ENCODE results near the gene ARHGAP4.

The ARHGAP4 gene

DNA sequence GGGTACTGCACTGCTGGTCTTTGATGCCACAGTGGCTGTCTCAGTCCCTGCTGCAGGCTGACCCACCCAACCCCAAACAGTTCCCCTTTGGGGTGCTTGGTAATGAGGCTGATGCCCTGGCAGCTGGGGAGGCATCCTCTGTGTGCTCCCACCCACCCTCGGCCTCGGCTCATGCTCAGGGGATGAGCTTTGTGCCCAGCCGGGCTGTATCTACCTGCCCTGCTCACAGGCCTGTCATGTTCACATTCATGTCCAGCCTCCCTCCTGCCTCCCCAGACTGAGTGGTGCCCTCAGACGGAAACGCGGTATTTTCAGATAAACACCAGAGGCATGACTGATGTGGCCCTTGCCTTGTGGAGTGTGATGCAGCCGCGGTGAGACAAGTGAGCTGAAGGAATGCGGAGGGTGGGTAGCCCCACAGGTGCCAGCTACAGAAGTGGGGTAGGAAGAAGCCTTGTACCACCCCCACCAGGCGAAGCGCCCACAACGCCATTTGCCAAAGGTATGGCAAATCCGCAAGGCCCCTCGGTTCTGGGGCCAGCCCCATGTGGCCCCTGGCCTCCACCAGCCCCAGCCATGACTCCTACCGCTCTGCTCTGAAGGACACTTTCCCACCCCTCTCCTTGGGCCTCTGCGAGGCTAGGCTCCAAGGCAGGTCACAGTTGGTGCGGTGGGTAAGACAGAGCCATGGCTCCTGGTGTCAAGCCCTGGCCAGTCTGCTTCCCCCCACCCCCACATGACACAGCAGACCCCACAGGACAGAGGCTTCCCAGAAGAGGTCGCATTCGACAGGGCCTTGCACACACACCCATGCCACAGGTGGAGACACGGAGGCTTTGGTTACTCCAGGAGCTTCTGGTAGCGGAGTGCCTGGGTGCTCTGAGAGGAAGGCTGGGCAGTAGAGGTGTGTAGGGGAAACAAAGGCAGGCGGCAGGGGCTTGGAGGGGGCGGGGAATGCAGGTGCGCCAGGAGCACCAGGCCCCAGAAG is 20.2 kb upstream of the ARHGAP4 start:
- DNase-seq (ENCODE audit: low read depth), result no peak

DNA sequence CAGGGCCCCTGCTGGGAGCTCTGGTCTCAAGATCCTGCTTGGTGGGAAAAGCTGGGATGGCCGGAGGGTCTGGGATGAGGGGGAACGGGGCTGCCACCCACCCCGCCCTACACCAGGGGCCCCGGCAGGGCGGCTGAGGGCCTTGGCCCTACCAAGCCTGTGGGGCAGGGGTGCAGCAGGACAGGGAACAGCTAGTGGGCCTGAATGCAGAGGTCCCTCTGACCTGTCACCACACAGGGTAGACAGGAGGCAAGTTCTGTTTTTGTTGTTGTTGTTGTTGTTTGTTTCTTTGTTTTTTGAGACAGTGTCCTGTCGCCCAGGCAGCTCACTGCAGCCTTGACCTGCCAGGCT is 18.7 kb upstream of the ARHGAP4 start:
- DNase-seq (ENCODE audit: low read depth), result no peak

DNA sequence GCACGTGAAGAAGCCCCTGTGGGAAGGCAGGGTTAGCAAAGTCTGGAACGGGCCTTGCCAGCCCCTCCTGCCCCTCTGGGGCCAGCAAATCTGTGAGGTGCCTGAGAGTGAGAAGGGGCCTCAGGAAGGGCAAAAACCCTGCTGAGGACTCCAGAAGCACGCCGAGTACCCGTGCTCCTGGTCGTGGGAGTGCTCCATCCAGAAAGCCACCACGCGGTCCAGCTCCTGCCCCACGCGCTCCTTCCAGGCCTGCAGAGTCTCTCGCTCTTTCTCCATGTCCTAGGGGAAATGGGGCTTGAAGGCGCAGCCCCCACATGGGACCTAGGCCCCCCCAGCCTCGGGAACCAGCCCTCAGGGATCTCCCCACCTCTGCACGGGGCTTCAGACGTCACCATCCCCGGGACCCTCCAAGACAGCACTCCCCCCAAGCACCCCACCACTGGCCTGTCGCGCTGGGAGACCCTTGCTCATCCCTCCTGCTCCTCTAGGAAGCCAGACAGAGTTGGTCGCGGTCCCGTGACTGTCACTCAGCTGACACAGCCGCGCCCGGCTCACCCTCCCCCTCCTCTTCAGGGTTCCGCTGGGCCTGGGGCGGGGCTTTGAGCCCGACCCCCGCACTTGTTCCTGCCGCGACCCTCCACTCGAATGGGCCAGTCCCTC is 18.2 kb upstream of the ARHGAP4 start, which contains the start of gene RENBP:
Gene RENBP (minus strand): TSS at position 504 of the 660 bp plus-strand sequence. CDS start 33 bp downstream, at position 471.
- DNase-seq (ENCODE audit: low read depth), result no peak

DNA sequence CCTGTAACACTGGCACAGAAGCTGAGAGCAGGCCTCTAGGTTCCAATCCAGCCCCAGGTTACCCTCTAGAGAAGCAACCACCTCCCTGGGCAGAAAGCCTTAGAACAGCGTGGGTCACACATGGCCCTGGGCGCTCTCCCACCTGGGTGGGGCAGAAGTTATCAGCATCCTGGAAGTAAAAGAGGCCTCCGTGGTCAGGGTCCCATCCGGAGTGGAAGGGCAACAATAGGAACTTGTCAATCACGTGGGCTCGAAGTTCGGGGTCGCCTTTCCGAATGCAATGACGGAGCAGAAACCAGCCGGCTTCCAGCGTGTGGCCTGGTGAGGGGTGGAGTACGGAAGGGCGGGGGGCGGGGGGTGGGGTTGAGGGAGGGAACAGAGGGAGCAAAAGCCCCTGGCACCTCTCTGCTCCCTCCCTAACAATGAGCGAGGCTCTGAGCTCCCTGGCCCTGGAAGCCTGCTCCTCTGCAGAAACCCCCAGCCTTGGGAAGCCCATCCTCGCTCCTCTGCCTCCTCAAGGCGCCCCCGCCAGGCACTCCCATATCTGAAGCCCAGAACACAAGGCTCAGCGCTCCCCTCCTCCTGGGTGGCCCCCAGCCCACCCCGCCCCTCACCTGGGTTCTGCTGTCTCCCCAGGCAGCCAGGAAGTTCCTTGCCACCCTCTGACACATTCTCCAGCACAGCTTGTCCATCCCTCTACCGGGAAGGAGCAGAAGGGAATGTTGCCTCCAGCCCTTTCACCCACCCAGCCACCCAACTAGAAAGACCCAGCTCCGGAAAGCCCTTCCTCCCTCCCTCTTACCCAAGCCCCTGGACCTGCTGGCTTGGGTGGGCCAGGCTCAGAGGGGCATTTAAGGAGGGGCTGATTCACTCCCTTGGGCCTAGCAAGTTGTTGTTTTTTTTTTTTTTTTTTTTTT is 15.5 kb upstream of the ARHGAP4 start:
- no peak for DNase-seq (ENCODE audit: low read depth)

DNA sequence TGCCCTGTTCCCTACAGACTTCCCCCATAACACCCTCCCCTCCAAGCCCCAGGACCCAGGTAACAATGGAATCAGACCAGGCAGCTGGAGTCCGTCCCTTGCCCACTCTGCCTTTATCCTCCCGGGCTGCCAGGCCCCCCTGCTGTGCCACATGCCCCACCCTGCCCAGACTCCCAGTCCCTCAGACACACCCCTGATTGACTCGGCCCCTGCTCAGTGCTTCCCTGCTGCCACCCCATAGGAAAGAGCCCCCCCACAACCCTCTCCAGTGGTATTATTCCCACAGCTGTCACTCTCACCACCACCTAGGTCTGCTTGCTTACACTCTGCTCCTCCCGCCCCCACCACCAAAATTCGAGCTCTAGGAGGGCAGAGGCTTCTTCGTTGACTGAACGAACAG is 13.5 kb upstream of the ARHGAP4 start:
- no peak for DNase-seq (ENCODE audit: low read depth)

DNA sequence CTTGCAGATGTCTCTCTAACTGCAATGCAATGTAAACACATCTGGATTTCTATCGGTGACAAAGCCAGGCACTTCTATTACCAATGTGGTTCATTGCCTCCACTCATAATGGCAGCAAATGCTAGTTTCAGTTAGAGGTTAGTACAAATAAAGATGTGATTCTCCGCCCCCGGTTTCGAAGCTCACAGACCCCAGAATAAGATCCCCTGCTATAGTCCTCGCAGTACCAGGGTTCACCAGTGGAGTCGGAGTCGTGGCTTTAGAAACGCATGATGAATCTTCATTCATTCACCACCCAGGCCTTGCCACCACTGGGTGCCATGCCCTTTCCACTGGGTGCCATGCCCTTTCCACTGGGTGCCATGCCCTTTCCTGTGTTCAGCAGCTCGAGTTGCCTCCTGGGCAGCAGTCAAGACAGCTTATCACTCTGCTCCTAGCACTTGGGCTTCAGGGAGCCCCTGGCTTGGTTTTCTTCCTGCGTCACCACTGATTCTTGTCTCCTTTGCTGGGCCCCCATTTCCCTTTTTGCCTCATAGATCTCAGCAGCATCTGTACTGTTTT is 12.2 kb upstream of the ARHGAP4 start:
- DNase-seq (ENCODE audit: low read depth), result no peak

DNA sequence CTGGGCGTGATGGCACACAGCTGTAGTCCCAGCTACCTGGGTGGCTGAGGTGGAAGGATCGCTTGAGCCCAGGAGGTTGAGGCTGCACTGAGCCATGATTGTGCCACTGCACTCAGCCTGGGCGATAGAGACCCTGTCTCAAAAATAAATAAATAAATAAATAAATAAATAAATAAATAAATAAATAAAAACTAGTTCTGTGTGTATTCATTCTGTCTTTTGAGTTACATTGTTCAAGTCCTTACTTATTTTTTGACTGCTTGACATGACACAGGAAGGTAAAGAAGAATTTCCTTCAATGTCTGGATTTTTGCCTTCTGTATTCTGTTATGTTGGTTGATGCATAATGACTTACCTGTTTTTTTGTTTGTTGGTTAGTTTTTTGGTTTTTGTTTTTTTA is 11.0 kb upstream of the ARHGAP4 start:
- no peak for DNase-seq (ENCODE audit: low read depth)

DNA sequence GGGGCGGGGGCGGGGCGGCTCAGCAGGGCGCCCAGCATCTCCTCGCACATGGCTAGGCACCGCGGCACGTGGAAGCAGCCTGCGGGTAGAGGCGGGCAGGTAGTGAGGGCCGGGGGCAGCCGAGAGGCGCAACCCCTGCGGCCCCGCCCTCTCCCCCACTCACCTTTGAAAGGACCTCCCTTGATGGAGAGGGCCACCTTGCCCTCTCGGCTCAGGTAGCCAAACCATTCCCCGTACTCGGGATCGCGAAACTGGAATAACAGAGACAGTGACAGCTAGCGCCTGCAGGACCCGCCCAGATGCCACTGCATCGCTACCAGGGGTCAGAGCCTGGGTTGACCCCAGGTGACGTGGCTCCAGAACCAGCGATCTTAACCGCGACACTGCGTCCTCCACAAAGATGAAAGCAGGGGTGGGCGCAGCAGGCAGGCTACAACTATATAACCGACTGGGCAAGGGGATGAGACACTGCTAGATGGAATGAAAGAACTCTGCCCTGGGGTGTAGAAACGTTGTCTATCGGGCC is 9.3 kb upstream of the ARHGAP4 start:
- DNase-seq (ENCODE audit: low read depth), result no peak

DNA sequence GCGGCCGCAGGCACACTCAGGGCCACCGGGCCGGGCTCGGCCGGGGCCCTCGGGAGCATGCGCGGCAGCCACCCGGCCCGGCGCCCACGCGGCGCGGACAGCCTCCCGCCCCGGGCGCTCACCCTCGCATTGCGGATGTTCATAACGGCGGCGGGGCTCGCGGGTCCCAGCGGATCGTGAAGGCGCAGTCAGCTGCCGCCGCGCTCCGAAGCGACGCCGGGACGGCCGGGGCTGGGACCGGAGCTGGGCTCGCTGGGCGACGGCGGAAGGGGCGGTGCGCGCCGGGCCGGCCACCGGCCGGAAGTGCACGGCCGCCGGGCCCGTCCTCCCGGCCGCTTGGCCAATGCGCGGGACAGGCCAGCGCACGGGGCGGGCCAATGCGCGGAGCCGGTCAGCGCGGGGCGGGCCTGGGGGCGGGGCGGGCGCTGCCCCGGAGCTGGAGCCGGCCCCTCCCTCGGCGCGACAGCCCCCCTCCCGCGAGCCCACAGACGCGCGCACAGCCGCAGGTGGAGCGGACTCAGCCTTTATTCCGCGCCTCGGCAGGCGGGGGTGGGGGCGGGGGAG is 8.8 kb upstream of the ARHGAP4 start, which contains the start of gene NAA10:
Gene NAA10 (minus strand): TSS at position 276 of the 564 bp plus-strand sequence. CDS start 133 bp downstream, at position 143.
- DNase-seq (ENCODE audit: low read depth), result peak; percentile 44

DNA sequence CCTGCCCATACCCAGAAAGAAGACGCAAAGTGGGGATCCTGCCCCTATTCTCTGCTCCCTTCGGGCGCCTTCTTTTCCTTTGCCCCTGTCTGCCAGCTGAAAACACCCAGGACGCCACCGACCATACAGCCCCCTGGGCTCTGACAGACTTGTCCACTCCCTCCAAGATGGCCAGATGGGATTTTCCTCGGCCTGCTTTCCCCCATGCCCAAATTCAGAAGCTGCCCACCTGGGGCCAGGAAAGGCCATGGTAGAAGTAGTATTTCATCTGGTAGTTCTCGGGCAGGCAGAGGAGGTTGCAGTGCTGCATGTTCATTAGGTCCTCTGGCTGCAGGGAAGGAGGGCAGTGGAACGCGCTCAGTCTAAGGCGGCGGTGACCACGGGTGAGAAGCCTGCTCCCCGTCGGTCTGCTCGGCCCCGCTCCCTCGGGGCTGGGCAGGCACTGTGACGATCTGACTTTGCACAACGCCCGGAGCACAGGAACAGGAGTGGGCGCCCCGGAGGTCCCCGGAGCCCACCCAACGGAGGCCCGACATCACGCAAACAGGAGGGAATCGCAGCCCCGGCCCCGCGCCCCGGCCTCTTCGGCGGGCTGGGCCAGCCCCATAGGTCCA is 8.2 kb upstream of the ARHGAP4 start:
- no peak for DNase-seq (ENCODE audit: low read depth)

DNA sequence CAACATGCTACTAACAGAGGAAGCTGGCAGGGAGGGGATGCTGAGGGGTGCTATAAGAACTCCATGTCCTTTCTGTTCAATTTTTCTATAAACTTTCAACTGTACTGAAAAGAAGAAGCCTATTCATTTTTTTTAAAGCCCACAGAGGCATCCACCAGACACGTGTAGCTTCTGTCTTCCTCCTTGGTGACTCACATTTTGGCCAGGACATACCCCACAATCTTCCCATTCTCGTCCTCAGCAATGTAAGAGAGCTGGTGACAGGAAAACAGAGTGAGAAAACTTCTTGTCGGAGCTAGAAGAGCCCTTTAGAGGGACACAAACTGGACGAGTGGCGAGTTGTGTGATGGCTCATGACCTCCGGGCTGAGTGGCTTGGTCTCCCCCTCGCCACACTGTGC is 7.7 kb upstream of the ARHGAP4 start:
- no peak for DNase-seq (ENCODE audit: low read depth)

DNA sequence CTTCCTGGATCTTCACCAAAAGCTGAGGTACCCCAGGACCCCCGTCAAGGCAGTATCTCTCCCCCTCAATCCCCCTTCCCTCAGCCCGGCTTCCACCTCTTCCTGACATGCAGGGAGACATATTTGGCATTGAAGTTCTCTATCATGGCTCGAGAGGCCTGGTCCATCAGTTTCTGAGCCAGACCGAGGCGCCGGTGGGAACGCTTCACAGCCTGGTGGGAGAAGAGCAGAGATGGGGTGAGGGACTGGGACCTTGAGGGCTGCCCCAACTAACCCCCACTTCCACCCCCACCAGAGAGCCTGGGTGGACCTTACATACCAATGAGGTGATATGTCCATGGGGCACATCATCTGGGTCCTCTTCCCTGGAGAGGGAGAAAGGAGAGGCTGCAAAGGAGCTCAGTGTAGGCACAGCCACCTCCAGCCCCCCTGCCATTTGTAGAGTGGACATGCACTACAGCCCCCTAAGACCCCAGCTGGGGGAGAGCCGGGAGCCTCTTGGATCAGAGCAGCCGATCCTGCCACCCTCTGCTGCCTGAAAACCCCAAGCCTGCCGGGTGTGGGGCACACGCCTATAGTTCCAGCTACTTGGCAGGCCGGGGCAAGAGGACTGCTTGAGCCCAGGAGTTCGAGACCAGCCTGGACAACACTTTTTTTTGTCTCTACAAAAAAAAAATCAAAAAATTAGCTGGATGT is 6.3 kb upstream of the ARHGAP4 start:
- no peak for DNase-seq (ENCODE audit: low read depth)

DNA sequence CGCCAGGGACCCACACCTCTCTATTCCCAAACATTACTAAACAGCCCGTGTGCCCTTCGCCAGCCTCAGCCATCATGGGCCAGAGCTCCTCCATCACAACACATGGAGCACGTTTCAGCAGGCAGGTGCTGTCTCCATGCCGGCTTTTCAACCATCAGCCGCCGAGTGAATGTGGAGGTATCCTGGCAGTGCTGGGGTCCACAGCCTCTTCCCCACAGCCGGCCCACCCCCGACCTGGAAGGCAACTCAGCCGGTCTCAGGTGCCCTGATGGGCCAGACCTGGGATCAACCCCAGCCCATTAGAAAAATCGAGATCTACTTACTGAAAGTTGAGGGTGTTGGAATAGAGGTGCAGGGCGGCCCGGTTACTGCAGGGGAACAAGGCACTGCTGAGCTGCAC is 5.7 kb upstream of the ARHGAP4 start:
- DNase-seq (ENCODE audit: low read depth), result no peak

DNA sequence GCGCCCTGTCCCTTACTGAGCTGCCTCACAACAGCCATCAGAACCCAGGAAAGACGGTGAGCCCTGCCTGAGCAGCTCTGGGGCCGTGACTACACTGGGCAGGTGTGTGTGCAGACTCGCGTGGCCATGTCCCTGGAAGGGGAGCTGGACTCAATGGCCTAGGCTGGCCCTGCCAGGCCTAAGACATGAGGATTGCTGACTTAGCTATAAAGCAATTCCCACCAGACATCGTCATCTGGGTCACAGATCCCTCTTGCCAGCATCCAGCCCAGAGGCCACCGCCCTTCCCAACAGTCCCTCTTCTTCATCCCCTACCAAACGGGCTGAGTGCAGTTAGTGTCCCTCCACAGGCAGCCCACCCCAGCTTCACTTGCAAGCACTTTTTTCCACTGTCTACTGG is 5.1 kb upstream of the ARHGAP4 start:
- DNase-seq (ENCODE audit: low read depth), result no peak

DNA sequence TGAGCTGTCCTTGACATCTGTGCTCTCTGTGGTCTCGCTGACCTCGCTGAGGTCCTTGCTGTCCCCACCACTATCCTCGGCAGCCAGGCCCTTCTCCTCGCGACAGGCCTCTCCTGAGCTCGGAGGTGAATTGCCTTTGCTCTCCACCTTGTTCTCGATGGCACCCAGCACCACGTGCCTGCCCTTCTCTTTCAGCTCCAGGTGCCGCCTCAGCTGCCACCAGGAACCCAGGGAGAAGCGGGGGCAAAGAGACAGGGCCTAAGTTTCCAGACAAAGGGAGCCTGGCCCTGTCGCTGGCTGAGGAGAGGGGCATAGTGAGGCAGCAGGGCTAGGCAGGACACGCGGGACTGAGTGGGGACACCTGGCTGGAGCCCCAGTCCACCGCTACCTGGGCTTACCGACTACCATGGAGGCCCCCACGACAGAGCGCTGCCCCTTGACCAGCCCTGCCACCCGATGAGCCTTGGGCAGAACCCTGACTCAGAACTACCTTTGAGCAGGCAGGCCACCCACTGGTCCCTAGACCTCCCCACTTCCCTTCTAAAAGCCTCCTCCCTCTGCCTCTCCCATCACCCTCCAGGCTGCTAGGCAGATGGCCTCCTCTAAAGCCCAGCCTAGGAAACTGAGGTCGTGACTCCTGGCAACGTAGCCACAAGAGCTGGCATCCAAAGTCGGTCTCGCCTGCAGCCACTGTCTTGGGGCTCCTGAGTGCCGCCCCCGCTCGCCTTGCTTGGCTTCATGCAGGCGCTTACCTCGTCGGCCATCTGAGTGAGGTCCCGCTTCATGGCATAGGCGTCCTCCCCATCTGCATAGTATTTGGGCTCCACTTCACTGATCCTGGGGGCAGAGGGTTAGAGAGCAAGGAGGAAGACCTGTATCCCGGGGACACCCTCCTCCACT is 4.2 kb upstream of the ARHGAP4 start:
- no peak for DNase-seq (ENCODE audit: low read depth)

DNA sequence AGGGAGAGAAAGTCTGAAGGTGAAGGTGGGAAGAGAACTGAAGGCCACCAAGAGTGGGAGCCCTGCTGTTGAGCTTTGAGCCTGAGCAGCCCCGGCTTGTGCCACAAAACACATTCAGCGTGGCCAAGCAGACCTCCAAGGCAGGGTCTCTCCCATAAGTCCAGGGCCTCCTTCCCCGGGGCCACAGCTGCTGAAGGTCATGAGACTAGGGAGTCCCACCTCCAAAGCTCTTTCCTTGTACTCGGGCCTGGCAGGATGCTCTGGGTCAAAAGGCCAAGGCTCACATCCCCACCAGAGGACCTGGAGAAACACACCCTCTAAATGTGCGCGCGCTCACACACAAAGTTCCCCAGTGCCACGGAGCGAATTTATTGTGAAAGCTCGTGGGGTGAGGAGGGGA is 3.5 kb upstream of the ARHGAP4 start:
- no peak for DNase-seq (ENCODE audit: low read depth)

DNA sequence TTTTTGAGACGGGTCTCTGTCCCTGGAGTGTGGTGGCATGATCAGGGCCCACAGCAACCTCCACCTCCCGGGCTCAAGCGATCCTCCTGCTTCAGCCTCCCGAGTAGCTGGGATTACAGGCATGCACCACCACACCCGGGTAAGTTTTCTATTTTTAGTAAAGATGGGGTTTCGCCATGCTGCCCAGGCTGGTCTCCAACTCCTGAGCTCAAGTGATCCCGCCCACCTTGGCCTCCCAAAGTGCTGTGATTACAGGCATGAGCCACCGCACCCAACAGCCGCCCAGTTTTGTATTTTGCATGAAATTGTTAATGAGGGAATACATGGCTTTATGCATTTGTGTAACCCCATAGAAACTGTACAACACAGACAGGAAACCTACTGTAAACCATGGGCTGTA is 2.8 kb upstream of the ARHGAP4 start:
- DNase-seq (ENCODE audit: low read depth), result no peak

DNA sequence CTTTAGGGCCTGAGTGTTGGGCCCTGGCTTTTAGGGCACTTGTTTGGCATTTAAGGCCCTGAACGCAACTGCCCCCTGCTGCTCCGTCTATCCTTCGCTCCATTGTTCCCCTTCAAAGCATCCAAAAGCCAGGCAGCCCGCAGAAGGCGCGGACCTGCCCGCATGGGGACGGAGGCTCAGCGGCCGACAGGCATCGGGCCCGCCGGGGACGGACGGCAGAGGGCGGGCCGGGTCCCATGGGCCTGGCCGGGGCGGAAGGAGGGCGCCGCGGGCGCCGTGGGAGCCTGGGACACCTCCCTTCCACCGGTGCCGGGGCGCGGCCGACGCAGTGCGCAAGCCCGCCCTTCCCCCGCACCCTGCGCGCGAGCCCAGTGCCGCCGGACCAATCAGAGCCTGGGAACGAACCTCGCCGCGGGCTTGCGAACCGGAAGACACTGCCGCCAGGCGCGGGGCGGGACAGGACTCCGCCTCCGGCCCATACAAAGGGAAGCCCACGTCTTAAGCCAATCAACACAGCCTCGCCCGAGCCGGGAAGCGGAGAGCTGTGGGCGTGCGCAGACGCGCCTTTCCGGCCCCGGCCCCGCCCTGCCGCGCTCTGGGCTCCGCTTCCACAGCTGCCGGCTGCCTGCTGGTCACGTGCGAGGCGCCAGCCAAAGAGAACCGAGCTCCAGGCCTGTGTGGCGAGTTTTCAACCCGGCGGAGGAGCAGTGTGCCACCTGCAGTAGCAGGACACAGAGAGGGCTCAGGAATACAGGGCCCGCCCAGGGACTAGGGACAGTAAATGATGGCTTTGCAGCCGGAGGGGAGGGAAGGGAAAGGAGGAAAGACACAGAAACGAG is 2.1 kb upstream of the ARHGAP4 start:
- DNase-seq (ENCODE audit: low read depth), result peak; percentile 94

DNA sequence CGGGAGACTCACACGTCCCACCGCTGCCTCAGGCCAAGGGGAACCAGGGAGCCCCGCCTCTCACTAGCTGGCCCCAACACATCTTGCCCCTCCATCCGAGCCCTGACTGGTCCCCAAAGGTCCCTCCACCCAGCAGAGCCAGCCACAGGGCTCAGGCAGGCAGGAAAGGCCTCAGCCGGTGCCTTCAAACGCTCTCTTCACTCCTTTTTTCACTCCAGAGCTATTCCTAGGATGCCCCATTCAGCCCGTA is 1.5 kb upstream of the ARHGAP4 start:
- DNase-seq (ENCODE audit: low read depth), result no peak

All from activated T-helper 1 cell treated with Interleukin-2 at 50 U/mL for 16 hours (primary cell).